Tibial artery (tissue), 4 donors: ENCODE results near the gene EIF3D.

ENCODE experiments used
- DNase-seq, 2 donors: peaks; one replicate each; pipeline ENCODE4 v3.0.0-alpha.2; 2019
- H3K27ac ChIP-seq, 2 donors: fragments of 200-600 bp; sonication (generic) in 1 of 2; 1 replicate in 1 of 2; 2 replicates in 1 of 2; pipeline ENCODE4 v1.5.1; 2018 to 2019; ENCODE audit warnings: mild to moderate bottlenecking in 1 of 2
- H3K27me3 ChIP-seq, 2 donors: fragments of 200-600 bp; sonication (generic) in 1 of 2; one replicate each; pipeline versions ENCODE4 v1.5.1 to v1.6.0; 2016 to 2019
- H3K36me3 ChIP-seq, 3 donors: fragments of 200-600 bp; sonication (generic) in 2 of 3; one replicate each; pipeline ENCODE4 v1.5.1; 2016 to 2019; ENCODE audit warnings: mild to moderate bottlenecking in 2 of 3
- H3K4me1 ChIP-seq, 4 donors: fragments of 200-600 bp; sonication (generic) in 2 of 4; 1 replicate in 3 of 4; 2 replicates in 1 of 4; pipeline ENCODE4 v1.5.1; 2016 to 2019
- H3K4me3 ChIP-seq, 2 donors: fragments of 200-600 bp; sonication (generic) in 1 of 2; 1 replicate in 1 of 2; 2 replicates in 1 of 2; pipeline ENCODE4 v1.5.1; 2018 to 2019; ENCODE audit warnings: mild to moderate bottlenecking in 2 of 2
- H3K9me3 ChIP-seq, 3 donors: fragments of 200-600 bp; sonication (generic) in 1 of 3; one replicate each; pipeline ENCODE4 v1.5.1; 2016 to 2019
- intact Hi-C: fragments of 100-400 bp; cut with DNase I; formaldehyde crosslinking; loops from one replicate; pipeline ENCODE4 v1.15.0; 2023; ENCODE audit warnings: low total_unique reads
- TF ChIP-seq, protein P1 (sequence below), 2 experiments: fragments of 200-600 bp in 1 of 2; fragments of 450-650 bp in 1 of 2; IDR thresholded peaks; one replicate each; pipeline ENCODE4 v1.5.1; 2017 to 2019; ENCODE audit warnings: antibody characterized with exemption in 2 of 2, mild to moderate bottlenecking in 1 of 2, moderate library complexity in 1 of 2

EIF3D gene

DNA sequence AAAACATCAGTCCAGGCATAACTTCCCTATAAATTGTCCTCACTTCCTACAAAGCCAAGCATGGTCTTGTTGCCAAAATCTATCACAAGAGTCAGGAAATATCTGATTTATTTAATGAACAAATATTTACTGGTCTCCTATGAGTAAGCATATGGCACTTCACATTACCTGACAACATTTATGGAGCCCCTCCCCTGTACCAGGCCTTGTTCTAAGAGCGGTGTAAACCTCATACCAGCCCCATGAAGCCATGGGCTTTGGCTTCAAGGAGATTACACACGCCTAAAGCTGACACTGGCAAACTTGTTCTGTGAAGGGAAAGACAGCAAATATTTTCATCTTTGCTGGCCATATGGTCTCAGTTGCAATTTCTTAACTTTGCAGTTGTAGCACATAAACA lies 43.0 kb upstream of the EIF3D start:
- no peaks in the 10 kb centered on the region for H3K36me3 ChIP-seq
- peaks cover 0 to 34% of the 10 kb centered on the region in 2 donors for H3K27me3 ChIP-seq
- intact Hi-C loops = no loop called here
- no peak overlapping the region for H3K4me3 ChIP-seq
- H3K4me1 ChIP-seq = no peaks in the 10 kb centered on the region
- TF ChIP-seq, protein P1, sequence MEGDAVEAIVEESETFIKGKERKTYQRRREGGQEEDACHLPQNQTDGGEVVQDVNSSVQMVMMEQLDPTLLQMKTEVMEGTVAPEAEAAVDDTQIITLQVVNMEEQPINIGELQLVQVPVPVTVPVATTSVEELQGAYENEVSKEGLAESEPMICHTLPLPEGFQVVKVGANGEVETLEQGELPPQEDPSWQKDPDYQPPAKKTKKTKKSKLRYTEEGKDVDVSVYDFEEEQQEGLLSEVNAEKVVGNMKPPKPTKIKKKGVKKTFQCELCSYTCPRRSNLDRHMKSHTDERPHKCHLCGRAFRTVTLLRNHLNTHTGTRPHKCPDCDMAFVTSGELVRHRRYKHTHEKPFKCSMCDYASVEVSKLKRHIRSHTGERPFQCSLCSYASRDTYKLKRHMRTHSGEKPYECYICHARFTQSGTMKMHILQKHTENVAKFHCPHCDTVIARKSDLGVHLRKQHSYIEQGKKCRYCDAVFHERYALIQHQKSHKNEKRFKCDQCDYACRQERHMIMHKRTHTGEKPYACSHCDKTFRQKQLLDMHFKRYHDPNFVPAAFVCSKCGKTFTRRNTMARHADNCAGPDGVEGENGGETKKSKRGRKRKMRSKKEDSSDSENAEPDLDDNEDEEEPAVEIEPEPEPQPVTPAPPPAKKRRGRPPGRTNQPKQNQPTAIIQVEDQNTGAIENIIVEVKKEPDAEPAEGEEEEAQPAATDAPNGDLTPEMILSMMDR (IDR thresholded peaks at IDR 0.05) = no peak
- H3K9me3 ChIP-seq = no peaks in the 10 kb centered on the region
- DNase-seq = no peak
- no peak overlapping the region for H3K27ac ChIP-seq

DNA sequence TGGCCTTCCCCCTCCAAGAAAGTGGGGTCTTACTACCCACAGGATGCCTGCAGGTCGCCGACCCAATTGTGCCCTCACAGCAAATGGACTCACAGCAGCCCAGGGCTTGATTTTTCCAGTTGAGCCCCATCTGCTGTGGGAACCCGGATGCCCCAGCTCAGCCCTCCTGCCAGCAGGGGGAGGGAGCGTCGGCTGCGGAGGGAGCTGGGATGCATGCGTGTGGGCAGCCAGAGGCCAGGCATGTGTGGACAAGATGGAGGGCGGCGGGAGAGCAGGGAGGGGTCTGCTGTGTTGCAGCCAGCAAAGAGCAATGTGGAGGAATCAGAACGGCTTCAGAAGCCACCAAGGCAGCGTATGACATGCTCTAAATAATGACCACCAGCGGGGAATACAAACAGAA lies 41.0 kb upstream of the EIF3D start:
- H3K27ac ChIP-seq = no peak overlapping the region
- DNase-seq = no peak
- TF ChIP-seq, protein P1 (IDR thresholded peaks at IDR 0.05) = no peak
- H3K27me3 ChIP-seq = peaks cover 0 to 29% of the 10 kb centered on the region in 2 donors
- no peaks in the 10 kb centered on the region for H3K9me3 ChIP-seq
- H3K36me3 ChIP-seq = no peaks in the 10 kb centered on the region
- no peak overlapping the region for H3K4me3 ChIP-seq
- no peaks in the 10 kb centered on the region for H3K4me1 ChIP-seq
- intact Hi-C loops = no loop called here

DNA sequence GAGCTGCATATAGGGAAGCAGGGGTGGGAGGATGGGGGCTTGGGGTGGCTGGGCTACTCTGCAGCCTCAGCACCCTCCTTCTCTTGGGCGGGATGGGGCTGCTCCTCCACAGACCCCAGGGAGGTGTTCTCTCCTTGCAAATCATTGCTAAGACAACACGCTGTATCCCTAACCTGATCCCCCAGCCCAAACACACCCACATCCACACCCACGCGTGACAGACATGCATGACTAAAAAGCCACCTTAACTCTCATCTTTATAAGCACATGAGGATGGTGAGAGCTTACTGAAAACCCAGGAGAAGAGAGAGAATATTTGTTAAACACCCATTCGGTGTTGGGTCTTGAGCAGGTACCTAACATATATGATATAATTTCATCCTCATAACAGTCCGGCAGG lies 39.9 kb upstream of the EIF3D start:
- peaks cover 0 to 35% of the 10 kb centered on the region in 2 donors for H3K27me3 ChIP-seq
- no peak overlapping the region for H3K27ac ChIP-seq
- no peaks in the 10 kb centered on the region for H3K9me3 ChIP-seq
- H3K36me3 ChIP-seq = no peaks in the 10 kb centered on the region
- no peaks in the 10 kb centered on the region for H3K4me1 ChIP-seq
- no peak overlapping the region for H3K4me3 ChIP-seq
- TF ChIP-seq, protein P1 (IDR thresholded peaks at IDR 0.05) = no peak
- no peak for DNase-seq
- intact Hi-C loops = no loop called here

DNA sequence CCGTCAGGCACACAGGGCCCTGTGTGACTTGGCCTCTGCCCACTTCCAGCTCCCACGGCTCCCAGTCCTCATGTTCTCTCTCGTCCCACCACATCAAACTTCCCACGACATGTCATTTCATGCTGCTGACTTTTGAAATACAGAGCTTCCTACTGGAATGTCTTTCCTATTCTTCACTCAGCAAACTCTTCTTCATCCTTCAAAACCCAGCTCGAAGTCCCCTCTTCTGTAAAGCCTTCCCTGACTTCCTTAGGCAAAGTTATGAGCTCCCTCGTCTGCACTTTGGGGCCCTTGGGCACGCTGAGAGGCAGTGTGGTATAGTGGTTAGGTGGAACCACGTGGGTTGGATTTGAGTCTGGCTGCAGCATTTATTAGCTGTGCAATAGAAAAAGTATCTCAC lies 37.8 kb upstream of the EIF3D start:
- no peak for DNase-seq
- intact Hi-C loops = no loop called here
- no peaks in the 10 kb centered on the region for H3K36me3 ChIP-seq
- no peaks in the 10 kb centered on the region for H3K4me1 ChIP-seq
- H3K27me3 ChIP-seq = peaks cover 0 to 44% of the 10 kb centered on the region in 2 donors
- no peak overlapping the region for H3K27ac ChIP-seq
- TF ChIP-seq, protein P1 (IDR thresholded peaks at IDR 0.05) = no peak
- no peak overlapping the region for H3K4me3 ChIP-seq
- no peaks in the 10 kb centered on the region for H3K9me3 ChIP-seq

DNA sequence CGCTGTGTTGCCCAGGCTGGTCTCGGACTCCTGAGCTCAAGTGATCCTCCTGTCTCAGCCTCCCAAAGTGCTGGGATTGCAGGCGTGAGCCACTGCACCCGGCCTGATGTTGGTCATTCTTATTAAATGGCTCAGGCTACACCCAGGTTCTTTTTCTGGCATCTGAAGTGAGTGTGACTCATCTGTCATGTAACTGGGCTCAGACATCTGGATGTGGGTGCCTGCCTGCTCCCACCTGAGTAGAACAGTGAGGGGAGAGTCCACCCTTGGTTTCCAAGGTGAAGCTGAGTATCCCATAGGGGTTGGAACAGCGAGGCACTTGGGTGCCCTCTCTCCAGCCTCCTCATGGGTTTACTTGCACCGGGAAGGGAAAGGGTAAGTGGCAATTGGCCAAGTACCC lies 36.7 kb upstream of the EIF3D start:
- Histone ChIP-seq H3K4me3 (no peak overlapping the region), H3K4me1 (no peaks in the 10 kb centered on the region), H3K27me3 (peaks cover 0 to 46% of the 10 kb centered on the region in 2 donors), H3K27ac (no peak overlapping the region), H3K9me3 (no peaks in the 10 kb centered on the region), H3K36me3 (no peaks in the 10 kb centered on the region)
- intact Hi-C loops = no loop called here
- DNase-seq = no peak
- TF ChIP-seq, protein P1 (IDR thresholded peaks at IDR 0.05) = no peak

DNA sequence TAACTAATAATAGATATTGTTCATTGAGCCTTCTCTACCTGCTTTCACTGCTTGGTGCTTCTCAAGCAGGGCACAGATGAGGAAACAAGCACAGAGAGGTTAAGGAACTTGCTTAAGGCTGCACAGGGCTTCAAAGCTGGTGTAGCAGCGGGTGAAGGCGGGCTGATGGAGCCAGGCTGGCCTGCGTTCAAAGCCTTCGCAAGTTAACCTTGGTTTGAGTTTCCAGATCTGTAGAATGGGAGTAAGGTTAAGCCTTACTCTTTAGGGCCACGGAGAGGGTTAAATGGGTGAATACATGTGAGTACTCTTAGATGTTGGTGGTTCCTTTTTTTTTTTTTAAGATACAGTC lies 36.2 kb upstream of the EIF3D start:
- no peak overlapping the region for H3K4me3 ChIP-seq
- H3K9me3 ChIP-seq = no peaks in the 10 kb centered on the region
- TF ChIP-seq, protein P1 (IDR thresholded peaks at IDR 0.05) = no peak
- DNase-seq = no peak
- H3K27ac ChIP-seq = no peak overlapping the region
- peaks cover 0 to 46% of the 10 kb centered on the region in 2 donors for H3K27me3 ChIP-seq
- no peaks in the 10 kb centered on the region for H3K4me1 ChIP-seq
- intact Hi-C loops = no loop called here
- H3K36me3 ChIP-seq = no peaks in the 10 kb centered on the region
